GOT3 (cell line): ENCODE data around the gene GPA33.

Experiments
- DNase-seq: peaks from one replicate; lab custom pipeline; 2025; ENCODE audit warnings: mixed read lengths; lab: John Stamatoyannopoulos, UW

GPA33 gene

DNA sequence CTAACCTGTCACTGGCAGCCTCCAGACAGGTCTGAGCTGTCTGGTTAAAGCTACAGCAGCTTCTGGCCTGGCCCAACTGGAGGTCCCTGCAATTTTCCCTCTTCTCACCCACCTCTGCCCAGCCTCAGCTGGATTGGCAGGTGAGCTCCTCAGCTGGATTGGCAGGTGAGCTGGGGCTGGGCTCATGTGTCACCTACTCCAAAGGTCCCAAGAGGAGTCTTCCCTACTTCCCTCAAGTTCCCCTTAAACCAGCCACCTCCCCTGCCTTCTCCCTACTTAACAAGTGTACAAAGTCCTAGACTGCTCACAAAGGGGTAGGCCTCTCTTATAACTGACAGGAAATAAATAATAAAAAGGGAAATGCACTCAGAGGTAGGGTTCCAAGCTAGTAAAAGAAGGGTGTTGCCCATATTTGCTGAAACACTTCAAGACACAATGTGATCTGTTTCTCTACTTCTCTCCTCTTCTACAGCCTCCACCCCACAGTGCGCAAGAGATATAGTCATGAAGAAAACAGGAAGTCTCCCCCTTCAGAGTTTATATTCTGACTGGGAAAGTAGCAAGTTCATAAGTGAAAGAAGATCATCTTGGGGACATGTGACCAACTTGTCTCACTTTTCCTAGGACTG, at the start of gene GPA33:
Gene GPA33, minus strand, starts transcription at position 64 of the 629 bp plus-strand sequence. CDS start 90 bp downstream, outside the sequence.
- DNase-seq: no peak

DNA sequence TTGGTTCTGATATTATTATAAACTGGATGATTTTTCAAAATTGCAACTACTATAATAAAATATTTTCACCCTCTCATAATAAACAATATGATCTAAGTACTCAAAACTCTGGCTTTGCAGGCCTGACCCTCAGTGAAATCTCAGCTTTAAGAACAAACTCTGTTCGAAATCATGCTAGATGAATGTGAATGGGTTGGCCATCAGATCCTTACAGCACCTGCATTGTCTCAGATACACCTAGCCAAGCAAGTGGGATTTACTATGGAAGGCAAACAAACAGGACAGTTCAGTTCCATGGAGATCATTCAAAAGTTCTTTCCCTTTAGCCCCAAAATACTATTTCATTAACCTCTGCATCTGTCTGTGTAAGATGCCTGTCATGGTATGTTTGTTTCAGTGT, 48.5 kb upstream of the GPA33 start:
- DNase-seq: no peak

DNA sequence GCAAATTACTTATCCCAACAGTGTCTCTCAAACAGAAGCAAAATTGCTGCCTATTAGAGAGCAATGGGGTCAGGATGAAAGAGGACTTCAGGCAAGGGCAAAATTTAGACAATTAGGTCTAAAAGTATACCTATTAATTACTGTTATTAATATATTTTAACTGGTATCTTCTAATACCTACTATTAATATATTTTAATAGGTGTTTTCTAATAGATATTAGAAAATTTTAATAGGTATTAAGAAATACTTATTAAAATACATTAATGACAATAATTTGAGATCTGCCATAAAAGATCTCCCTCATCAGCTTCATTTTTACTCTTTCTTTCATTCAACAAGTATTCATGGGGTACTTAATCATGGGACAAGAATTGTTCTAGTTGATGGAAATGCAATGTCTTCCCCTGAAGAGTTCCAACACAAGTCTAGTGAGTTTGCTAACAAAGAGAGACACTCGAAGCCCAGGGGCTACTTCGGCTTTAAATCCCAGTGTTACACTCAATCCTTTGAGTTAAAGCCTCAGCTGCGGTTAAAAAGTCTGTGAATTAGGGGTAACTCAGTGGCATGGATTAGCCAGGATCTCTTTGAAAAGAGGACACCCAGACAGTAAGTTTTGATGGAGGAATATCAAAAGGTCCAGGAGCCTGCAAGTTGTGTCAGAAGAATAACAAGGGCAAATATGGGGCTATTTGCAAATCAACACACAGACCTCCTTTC, 47.8 kb upstream of the GPA33 start:
- no peak for DNase-seq

DNA sequence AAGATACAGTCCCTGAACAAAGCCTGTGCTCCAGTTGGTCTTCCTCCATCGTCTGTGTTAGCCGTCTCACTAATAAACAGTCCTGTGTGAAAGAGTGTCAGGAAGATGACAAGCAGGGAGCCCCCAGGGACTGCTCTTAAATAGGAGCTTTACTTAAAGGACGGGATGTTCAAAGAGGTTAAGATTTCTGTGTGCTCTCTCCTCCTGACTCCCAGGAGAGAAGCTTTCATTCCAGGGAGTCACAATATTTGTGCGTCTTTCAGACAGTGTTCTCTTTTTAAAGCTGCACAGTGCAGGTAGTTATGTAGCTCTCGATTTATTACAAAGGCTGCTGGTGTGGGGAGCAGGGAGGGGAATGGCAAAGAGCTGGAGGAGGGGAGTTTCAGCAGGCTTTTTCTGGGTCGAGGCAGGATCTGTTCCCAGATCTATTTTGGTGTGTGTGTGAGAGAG, 47.2 kb upstream of the GPA33 start:
- no peak for DNase-seq

DNA sequence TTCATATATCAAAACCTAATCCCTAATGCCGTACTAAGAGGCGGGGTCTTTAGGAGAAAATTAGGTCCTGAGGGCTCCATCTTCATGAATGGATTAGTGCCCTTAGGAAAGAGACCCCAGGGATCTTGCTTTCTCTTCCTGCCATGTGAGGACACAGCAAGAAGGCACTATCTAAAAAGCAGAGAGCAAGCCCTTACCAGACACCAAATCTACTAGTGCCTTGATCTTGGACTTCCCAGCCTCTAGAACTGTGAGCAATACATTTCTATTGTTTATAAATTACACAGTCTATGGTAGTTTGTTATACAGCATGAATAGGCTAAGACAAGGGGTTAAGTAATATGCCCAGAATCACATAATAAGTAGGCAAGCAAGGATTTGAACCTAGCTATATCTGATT, 46.6 kb upstream of the GPA33 start:
- no peak for DNase-seq

- no peak for DNase-seq
These were observed 46.0 kb upstream of the GPA33 start for GRCh38 chr1:167136191-167136614.

DNA sequence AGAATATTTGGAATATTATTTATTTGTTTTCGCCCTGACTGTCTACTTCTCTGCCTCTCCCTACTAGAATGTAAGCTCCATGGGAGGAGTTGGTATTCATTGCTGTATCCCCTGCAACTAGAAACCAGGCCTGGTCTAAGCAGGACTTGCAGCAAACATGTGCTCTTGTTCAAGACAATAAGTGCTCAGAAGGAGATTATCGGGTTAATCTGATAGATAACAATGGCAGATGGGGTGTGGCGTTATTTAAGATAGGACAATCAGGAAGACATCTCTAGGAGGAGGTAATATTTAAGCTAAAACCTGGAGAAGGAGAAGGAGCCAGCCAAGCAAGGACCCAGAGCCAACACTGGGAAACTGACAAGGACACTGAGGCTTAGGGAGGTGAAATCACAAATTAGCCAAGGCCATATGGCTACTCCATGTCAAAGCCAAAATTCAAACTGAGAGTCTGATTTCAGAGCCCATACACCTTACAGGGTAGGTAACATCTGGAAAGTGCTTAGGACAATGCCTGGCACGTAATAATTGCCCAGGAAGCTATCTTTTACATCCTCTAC, 45.2 kb upstream of the GPA33 start:
- no peak for DNase-seq

- no peak for DNase-seq
These were observed 42.3 kb upstream of the GPA33 start for GRCh38 chr1:167132301-167133010.

- DNase-seq: no peak
These were observed 40.8 kb upstream of the GPA33 start for GRCh38 chr1:167130829-167131510.

DNA sequence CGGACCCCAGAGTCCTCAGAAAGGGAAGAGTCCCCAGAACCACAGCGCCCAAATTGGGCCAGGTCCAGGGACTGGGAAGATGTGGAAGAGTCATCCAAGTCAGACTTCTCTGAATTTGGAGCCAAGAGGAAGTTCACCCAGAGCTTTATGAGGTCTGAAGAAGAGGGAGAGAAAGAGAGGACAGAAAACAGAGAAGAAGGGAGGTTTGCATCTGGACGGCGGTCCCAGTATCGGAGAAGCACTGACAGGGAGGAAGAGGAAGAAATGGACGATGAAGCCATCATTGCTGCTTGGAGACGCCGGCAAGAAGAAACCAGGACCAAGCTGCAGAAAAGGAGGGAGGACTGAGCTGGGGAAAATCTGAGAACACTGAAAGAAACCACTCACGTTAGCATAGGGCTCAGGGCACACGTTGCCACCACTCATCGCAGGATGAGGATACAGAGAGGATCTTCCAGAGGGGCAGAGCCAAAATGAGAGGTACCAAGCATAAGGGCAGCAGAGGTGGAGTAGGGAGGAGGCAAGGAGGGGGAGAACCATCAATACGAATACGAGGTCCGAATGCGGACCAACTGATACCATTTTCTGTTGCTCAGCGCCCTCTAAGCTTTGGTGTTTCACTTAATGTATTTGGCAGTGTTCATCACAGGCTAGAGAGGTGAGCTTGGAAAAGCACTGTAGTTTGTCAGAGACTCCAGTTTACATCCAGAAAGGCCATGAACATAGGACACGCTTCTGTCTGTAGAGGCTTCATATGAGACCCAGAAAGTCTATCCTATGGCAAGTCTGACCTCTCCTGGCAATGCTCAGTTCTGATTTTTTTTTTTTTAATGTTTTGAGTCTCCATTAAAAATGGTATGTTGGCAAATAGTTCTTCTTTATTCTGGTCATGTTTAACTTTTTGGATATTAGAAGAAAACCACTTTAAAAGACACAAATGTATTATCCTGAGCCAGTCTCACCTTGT, 38.4 kb upstream of the GPA33 start:
- no peak for DNase-seq

DNA sequence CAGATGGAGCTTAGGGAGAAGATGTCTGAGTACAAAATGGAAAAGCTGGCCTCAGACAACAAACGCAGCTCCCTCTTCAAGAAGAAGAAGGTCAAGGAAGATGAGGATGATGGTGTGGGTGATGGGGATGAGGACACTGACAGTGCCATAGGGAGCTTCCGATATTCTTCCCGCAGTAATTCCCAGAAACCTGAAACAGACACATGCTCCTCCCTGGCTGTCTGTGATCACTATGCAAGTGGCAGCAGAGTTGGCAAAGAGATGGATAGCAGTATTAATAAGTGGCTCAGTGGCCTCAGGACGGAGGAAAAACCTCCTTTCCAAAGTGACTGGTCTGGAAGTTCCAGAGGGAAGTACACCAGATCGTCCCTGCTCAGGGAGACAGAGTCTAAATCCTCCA, 37.5 kb upstream of the GPA33 start:
- no peak for DNase-seq

- no peak for DNase-seq
These were observed 37.1 kb upstream of the GPA33 start for GRCh38 chr1:167127236-167127635.

DNA sequence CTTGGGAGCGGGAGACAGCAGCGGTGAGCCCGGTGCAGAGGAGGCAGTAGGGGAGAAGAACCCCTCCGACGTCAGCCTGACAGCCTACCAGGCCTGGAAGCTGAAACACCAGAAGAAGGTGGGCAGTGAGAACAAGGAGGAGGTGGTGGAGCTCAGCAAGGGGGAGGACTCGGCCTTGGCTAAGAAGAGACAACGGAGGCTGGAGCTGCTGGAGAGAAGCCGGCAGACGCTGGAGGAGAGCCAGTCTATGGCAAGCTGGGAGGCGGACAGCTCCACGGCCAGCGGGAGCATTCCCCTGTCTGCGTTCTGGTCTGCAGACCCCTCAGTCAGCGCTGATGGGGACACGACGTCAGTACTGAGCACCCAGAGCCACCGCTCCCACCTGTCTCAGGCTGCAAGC, 36.6 kb upstream of the GPA33 start:
- DNase-seq: no peak

GRCh38 chr1:167126317-167126716, 36.1 kb upstream of the GPA33 start:
- DNase-seq: no peak

GRCh38 chr1:167122568-167122967, 32.4 kb upstream of the GPA33 start:
- DNase-seq: no peak

GRCh38 chr1:167122121-167122480, 31.9 kb upstream of the GPA33 start:
- DNase-seq: no peak

- DNase-seq: no peak
These were observed 31.4 kb upstream of the GPA33 start for GRCh38 chr1:167121375-167122120.

- DNase-seq: no peak
These were observed 30.7 kb upstream of the GPA33 start for GRCh38 chr1:167120899-167121298.

GRCh38 chr1:167119696-167120095, 29.5 kb upstream of the GPA33 start:
- DNase-seq: no peak

DNA sequence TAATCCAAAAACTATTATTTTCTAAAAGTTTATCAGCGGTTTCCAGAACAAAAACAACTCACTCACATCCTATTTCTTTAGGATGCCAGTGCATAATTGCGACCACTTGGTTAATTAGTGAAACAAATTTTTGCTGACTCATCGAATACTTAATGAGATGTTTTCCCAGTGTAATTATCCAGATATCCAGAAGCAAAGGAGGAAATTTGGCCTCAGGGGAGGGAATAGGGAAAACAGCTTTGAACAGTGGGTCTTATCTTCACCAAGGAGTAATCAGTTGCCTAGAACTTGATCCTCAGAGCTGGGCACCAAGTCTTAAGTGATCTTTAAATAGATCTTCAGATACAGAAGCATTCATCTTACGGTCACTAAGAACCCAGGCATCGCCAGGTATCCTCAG, 28.0 kb upstream of the GPA33 start:
- DNase-seq: no peak
